Activated effector memory CD4-positive, alpha-beta T cell treated with Interleukin-2 at 50 U/mL for 16 hours (primary cell): ENCODE data around the gene FASLG.

Source experiments
- DNase-seq: peaks from one replicate; pipeline ENCODE4 v3.0.0-alpha.2; 2020

FASLG gene

DNA sequence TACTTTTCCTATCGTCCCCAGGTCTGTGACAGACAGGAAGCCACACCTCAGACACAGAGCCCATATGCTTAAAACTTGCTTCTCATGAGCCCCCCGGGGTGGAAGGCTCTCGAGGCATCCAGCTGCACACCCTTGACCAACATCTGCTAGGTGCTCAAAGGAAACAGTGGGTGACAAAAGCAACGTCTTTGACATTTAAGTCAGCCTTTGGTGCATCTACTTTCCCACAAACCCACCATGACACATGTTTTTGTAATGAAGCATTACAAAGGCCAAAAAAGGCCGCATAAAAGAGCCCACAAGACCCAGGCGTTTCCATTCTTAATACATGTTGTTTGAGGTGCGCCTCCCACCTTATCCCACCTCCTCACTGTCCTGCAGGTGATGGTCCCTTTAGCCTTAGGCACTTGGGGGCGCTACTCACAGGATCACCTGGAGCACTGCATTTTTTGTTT, 11.8 kb upstream of the FASLG start:
- no peak for DNase-seq

GRCh38 chr1:172647987-172648386, 10.9 kb upstream of the FASLG start:
- DNase-seq, result no peak

DNA sequence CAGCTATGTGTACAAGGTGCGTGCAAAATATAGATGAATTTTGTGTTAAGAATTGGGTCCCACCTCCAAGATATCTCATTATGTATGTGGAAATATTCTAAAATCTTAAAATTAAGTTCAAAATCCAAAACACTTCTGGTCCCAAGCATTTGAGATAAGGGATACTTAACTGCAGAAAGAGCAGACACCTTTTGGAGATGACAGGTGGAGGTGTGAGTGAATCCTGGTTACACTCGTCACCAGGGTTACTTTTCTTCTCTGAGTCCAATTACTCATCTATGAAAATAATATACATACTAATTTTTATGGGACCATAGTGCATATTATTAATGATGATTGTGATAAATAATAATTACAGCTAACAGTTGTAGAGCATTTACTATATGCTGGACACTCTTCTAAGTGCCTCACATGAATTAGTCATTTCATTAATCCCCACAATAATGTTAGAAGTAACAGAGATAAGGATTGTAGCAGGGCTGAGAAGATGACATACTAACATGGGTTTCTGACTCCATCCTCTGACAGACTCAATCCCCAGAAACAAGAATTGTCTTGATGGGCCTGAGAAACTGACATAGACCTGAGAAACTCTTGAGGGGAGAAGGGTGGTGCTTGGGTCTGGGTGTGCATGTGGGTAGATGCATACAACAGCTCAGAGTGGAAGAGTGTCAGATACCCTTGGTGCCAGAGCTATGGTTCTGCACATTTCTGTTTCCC, 8.3 kb upstream of the FASLG start:
- no peak for DNase-seq

DNA sequence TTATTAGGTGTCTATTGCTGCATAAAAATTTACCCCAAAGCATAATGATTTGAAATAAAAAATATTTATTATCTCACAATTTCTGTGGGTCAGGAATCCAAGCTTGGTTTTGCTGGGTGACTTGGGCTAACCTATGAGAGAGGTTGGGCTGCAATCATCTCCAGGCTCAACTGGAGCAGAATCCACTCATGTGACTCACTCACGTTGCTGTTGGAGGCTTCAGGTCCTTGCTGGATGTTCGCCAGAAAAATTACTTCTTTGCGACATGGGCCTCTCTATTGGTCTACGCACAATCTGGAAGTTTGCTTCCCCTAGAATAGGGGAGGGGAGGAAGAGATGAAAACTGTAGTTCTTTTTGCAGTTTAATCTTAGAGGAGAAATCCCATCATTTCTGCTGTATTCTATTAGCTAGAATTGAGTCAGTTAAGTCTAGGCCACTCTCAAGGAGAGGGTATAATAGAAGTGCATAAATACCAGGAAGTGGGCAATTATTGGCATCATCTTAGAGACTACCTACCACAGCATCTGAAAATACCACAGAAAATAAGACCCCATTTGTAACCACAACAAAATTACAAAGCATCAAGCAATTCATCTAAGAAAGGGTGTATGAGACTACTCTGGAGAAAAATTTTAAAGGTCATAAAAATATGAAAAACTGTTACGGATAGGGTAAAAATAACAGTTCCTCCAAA, 5.7 kb upstream of the FASLG start:
- DNase-seq, result no peak

DNA sequence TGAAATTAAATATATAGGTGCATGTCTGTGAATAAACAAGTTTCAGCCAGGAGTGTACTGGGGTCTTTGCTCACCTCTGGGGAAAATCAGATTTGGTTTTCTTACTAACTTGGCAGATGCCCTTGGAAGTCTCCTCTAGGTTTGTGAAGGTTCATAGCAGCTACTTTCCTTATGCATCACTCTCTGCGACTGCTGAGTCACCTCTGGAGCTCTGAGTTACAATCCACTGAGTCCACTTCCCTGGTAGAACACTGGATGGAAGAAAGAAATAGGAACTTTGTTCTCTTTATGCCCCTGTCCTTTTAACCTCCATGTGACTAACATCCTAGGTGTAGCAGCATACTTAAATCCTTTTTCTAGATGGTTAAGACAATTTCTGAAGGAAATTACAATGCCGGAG, 4.4 kb upstream of the FASLG start:
- DNase-seq, result no peak

- DNase-seq, result no peak
Observed at GRCh38 chr1:172656576-172656975, 2.3 kb upstream of the FASLG start.

DNA sequence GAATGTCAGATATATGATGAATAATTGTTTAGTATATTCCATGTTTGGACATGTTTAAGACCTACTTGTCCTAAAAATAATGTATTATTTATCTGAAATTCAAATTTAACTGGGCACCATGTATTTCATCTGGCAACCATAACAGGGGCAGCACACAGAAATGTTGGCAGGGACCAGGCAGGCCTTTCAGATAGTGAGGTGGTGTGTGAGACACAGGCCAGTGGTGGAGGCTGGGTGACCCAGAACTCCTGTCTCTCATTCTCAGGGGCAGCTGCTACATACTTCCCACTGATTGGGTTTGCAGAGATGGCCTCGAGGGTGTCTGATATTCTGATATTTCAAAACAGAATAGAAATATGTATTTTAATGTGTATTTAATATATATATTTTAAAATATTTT, 1.3 kb upstream of the FASLG start:
- no peak for DNase-seq

GRCh38 chr1:172661107-172661506, 2.2 kb downstream of the FASLG start:
- DNase-seq, result no peak

- peak; percentile 83 for DNase-seq
Observed at GRCh38 chr1:172662464-172663109, 3.7 kb downstream of the FASLG start.

- no peak for DNase-seq
Observed at GRCh38 chr1:172663732-172664131, 4.8 kb downstream of the FASLG start.

DNA sequence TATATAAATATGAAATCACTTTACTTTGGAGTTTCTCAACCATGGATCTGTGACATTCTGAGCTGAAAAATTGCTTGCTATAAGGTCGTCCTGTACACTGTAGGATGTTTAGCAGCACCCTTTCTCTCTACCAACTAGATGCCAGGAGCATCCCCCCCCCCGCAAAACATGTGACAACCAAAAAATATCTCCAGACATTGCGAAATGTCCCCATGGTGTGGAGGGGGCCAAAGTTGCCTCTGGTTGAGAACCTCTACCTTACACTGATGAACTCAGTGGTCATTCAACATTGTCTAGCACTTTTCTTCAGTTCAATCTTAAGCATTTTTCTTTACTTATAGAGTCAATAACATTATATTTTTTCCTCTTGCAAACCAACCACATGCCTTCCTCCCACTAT, 9.2 kb downstream of the FASLG start:
- no peak for DNase-seq

GRCh38 chr1:172669011-172669410, 10.1 kb downstream of the FASLG start:
- DNase-seq, result no peak

- DNase-seq, result no peak
Observed at GRCh38 chr1:172670316-172670715, 11.4 kb downstream of the FASLG start.

DNA sequence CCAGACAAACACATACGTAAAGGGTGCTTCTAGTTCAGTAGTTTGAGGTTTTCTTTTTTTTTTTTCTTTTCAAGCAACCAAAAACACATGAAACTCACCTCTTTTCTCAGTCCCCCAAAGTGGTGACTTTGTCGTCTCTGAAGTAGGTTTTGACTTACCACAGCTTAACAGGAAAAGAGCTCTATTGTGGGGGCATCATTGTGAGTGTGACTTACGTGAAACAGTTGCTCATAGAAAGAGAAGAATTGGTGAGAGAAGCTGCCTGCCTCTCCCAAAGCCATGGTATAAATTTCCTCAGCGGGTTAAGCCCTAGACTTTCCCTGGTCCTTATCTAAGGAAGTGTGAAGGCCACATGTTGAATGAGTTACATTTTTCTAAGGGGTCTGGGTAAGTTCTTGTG, 11.9 kb downstream of the FASLG start:
- no peak for DNase-seq

GRCh38 chr1:172671591-172671990, 12.7 kb downstream of the FASLG start:
- DNase-seq, result no peak

GRCh38 chr1:172672720-172673119, 13.8 kb downstream of the FASLG start:
- no peak for DNase-seq

DNA sequence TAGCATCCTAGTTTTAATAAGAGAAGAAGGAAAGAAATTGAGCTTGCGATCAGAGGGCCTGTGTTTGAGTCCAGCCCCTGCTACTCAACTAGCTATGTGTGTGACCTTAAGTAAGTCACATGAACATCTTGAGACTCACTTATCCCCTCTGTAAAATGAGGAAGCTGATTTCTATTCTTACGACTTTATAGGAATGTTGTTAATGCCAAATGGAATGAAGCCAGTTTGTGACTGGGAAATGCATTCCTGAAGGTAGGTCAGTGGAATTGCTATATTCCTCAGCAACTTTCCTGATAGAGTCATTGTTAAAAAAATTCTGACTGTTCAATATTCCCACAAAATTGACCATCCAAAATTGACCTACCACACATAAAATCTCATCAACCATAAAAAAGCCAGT, 14.9 kb downstream of the FASLG start:
- no peak for DNase-seq

- no peak for DNase-seq
Observed at GRCh38 chr1:172674831-172675613, 16.1 kb downstream of the FASLG start.

DNA sequence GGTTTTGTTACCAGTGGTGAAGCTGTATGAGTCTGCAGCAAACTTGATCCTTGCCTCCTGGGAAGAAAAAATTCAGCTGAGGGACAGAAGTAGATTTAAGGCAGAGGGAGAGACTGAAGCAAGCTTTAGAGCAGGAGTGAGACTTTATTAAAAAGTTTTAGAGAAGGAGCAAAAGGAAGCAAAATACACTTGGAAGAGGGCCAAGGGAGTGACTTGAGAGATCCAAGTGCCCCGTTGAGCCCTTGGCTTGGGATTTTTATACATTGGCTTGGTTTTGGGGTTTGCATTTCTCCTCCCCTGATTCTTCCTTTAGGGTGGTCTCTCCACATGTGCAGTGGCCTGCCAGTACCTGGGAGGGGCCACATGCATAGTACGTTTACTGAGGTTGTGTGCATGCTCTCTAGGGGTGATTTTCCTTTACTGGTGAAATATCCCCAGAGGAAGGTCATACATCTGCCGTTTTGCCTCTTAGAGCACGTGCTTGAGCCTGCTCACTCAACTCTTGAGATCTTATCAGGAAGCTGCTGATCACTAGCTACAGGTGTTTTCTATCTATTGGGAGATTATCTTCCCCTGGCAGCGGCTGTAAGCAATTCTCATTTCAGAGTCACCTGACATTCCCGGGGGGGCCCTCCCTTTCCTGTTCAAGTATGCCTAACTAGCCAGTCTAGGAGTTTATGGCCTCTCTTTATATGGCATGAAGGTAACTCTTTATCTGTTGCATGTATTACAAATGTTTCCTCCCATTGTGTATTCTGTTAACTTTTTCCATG, 20.3 kb downstream of the FASLG start:
- DNase-seq, result no peak

GRCh38 chr1:172680244-172680643, 21.3 kb downstream of the FASLG start:
- DNase-seq, result no peak

DNA sequence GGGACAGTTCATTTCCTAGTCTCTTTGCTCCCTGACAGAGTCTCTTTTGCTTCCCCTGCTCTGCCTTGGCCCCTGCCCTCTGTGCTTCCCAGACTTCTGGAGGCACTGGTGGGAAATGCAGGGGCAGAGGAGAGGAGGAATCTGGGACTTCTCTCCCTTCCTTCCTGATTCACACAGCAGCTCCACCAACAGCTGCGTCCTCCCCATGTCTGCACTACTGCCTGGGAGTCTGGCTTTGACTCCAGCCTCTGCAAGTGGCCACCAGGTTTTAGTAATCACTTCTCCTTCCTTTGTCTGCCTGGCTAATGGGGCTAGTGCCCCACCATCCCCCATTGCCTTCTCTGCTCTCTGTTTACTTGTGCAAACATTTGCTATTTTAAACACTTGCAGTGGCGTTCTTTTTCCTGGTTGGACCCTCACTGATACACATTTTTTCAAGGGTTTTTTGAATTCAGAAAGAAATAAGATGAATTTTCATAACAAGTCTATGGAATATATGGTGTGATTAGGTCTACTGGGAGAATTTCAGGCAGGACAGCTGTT, 21.9 kb downstream of the FASLG start:
- DNase-seq, result no peak

- DNase-seq, result no peak
Observed at GRCh38 chr1:172682812-172683211, 23.9 kb downstream of the FASLG start.
